ENCODE results near the gene TANGO2. TPM values are rescaled to one million over a fixed set of nuclear protein-coding genes. Genes with fewer than 3 reads are reported as not detected.

The TANGO2 gene
- polyA plus RNA-seq, 1 donor from 2014 or later, result 12.7 TPM

DNA sequence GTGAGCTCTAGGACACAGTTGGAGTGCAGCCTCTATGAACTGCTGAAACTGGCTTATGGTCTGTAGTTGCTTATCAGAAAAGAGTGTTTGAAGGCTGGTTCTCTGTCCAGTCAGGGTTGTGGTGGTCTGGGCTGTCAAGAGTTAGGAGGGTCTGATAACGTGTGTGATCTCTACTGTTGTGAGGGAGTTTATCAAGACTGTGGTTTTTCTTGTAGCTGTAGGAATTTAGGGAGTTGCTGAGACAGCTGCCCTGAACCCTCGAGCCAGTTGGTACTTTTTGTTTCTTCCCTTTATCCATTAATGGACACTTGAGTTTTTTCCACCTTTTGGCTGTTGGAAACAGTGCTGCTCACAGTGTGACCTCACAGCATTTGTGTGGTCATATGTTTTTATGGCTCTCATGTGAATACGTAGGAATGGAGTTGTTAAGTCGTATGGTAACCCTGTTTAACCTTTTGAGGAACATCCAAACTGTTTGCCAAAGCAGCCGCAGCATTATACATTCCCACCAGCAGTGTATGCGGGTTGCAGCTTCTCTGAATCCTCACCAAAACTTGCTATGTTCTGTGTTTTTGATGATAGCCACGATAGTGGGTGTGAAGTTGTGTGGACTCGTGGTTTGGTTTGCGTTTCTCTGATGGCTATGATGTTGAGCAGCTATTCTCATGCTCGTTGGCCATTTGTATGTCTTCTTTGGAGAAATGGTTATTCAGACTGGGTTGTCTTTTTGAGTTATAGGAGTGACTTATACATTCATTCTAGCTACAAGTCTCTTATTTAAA is 38.3 kb downstream of the TANGO2 start (continued):
- TF ChIP-seq EP300 (conservative IDR thresholded peaks at IDR 0.05; ENCODE audit: poor library complexity, severe bottlenecking), result no peak

GRCh38 chr22:20060700-20061480 is 40.0 kb downstream of the TANGO2 start:
- no peaks in the 10 kb centered on the region for H4K20me1 ChIP-seq (ENCODE audit: insufficient read depth)
- H3K4me2 ChIP-seq (ENCODE audit: low read length), result no peak overlapping the region
- no peak overlapping the region for H3K9ac ChIP-seq (ENCODE audit: low read length)
- no peaks in the 10 kb centered on the region for H3F3A ChIP-seq (ENCODE audit: insufficient read depth, low read length, poor library complexity, severe bottlenecking)
- no peaks in the 10 kb centered on the region for H3K9me3 ChIP-seq (ENCODE audit: low read length)
- H3K27me3 ChIP-seq (ENCODE audit: insufficient read depth, low read depth, low read length), result no peaks in the 10 kb centered on the region
- TF ChIP-seq EZH2 (IDR thresholded peaks at IDR 0.05; ENCODE audit: borderline replicate concordance, insufficient read depth, low read length, poor library complexity, severe bottlenecking), result no peak
- TF ChIP-seq MXI1 (conservative IDR thresholded peaks at IDR 0.05; ENCODE audit: poor library complexity, severe bottlenecking), result no peak
- no peaks in the 10 kb centered on the region for H3K36me3 ChIP-seq (ENCODE audit: insufficient read depth, low read length)
- no peak overlapping the region for H3K4me3 ChIP-seq (ENCODE audit: low read length)
- no peaks in the 10 kb centered on the region for H3K79me2 ChIP-seq (replicated peaks; ENCODE audit: insufficient read depth, low read length)
- no peak overlapping the region for H3K27ac ChIP-seq (ENCODE audit: low read length)
- no peaks in the 10 kb centered on the region for H3K9me2 ChIP-seq (ENCODE audit: insufficient read depth, low read length)
- H2AFZ ChIP-seq (ENCODE audit: low read depth, low read length), result no peak overlapping the region

GRCh38 chr22:20061481-20061861 is 40.6 kb downstream of the TANGO2 start:
- H2AFZ ChIP-seq (ENCODE audit: low read depth, low read length), result no peak overlapping the region
- H3K27ac ChIP-seq (ENCODE audit: low read length), result no peak overlapping the region
- H3K27me3 ChIP-seq (ENCODE audit: insufficient read depth, low read depth, low read length), result no peaks in the 10 kb centered on the region
- no peaks in the 10 kb centered on the region for H3F3A ChIP-seq (ENCODE audit: insufficient read depth, low read length, poor library complexity, severe bottlenecking)
- H3K9me2 ChIP-seq (ENCODE audit: insufficient read depth, low read length), result no peaks in the 10 kb centered on the region
- no peaks in the 10 kb centered on the region for H3K9me3 ChIP-seq (ENCODE audit: low read length)
- H3K4me3 ChIP-seq (ENCODE audit: low read length), result no peak overlapping the region
- H4K20me1 ChIP-seq (ENCODE audit: insufficient read depth), result no peaks in the 10 kb centered on the region
- no peak overlapping the region for H3K4me2 ChIP-seq (ENCODE audit: low read length)
- H3K79me2 ChIP-seq (replicated peaks; ENCODE audit: insufficient read depth, low read length), result no peaks in the 10 kb centered on the region
- no peak overlapping the region for H3K9ac ChIP-seq (ENCODE audit: low read length)
- TF ChIP-seq MXI1 (conservative IDR thresholded peaks at IDR 0.05; ENCODE audit: poor library complexity, severe bottlenecking), result no peak
- H3K36me3 ChIP-seq (ENCODE audit: insufficient read depth, low read length), result no peaks in the 10 kb centered on the region

DNA sequence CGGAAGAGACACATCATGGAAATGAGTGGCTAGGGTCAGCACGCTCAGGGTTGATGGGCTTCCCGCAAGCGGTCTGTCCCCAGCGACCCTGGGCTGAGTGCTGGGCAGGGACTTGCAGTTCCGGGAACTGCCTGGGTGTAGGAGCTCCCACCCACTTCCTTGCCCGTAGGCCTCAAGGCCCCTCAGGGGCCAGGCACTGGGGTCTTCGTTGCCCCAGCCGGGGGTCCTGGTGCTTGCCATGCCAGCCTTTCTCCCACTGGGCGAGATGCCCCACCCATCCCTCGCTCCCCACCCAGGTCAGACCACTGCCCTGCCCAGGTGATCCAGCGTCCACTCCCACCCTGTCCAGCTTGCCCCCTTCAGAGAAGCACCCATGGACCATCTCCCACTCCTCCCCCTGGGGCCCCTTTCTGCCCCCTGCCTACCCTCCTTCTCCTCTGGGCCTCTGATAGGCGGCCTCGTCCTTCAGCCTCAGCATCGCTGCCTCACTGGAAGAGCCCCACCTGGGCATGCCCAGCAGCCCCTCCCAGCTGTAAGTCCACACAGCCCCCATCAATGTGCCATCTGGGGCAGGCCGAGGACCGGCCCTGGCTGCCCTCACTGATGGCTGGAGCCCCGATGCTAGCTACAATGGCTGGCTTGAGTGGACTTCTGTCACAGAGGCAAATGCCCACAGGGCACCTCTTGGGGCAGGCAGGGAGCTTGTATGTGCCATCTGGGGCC is 41.3 kb downstream of the TANGO2 start:
- Histone ChIP-seq H3K36me3 (ENCODE audit: insufficient read depth, low read length) (no peaks in the 10 kb centered on the region), H3K9me3 (ENCODE audit: low read length) (no peaks in the 10 kb centered on the region), H3K27ac (ENCODE audit: low read length) (no peak overlapping the region), H2AFZ (ENCODE audit: low read depth, low read length) (no peak overlapping the region), H3K9me2 (ENCODE audit: insufficient read depth, low read length) (no peaks in the 10 kb centered on the region), H3K27me3 (ENCODE audit: insufficient read depth, low read depth, low read length) (no peaks in the 10 kb centered on the region), H3F3A (ENCODE audit: insufficient read depth, low read length, poor library complexity, severe bottlenecking) (no peaks in the 10 kb centered on the region), H4K20me1 (ENCODE audit: insufficient read depth) (no peaks in the 10 kb centered on the region), H3K9ac (ENCODE audit: low read length) (no peak overlapping the region), H3K4me2 (ENCODE audit: low read length) (no peak overlapping the region), H3K4me3 (ENCODE audit: low read length) (no peak overlapping the region), H3K79me2 (replicated peaks; ENCODE audit: insufficient read depth, low read length) (no peaks in the 10 kb centered on the region)
- no peak for TF ChIP-seq MXI1 (conservative IDR thresholded peaks at IDR 0.05; ENCODE audit: poor library complexity, severe bottlenecking)
- no peak for TF ChIP-seq SMC3 (conservative IDR thresholded peaks at IDR 0.05; ENCODE audit: poor library complexity)
- no peak for TF ChIP-seq EP300 (conservative IDR thresholded peaks at IDR 0.05; ENCODE audit: poor library complexity, severe bottlenecking)
- no peak for TF ChIP-seq RAD21 (conservative IDR thresholded peaks at IDR 0.05)
- TF ChIP-seq TAF1 (IDR thresholded peaks at IDR 0.05; ENCODE audit: low read depth), result no peak
- no peak for TF ChIP-seq EZH2 (IDR thresholded peaks at IDR 0.05; ENCODE audit: borderline replicate concordance, insufficient read depth, low read length, poor library complexity, severe bottlenecking)

Measured in neural cell (in vitro differentiated cells).